A673 (cell line): Measurements from ENCODE around the gene PDE8A. TPM values are rescaled to one million over a fixed set of nuclear protein-coding genes. Genes with fewer than 3 reads are reported as not detected.

ENCODE experiments used
- BruUV-seq: library from RNA; stranded (reverse); fragments of 400-500 nt; replicated peaks from 2 replicates; lab custom pipeline; 2021; lab: Mats Ljungman, UMichigan
- CTCF ChIA-PET: fragments of 300-600 bp; sonication (Branson Sonifier 250); formaldehyde crosslinking; loops from one replicate; lab custom pipeline; 2022; ENCODE audit warnings: antibody characterized with exemption; lab: Charles Lee
- POLR2A ChIA-PET: fragments of 300-600 bp; sonication (Branson Sonifier 250); formaldehyde crosslinking; loops from one replicate; lab custom pipeline; 2022; ENCODE audit warnings: antibody characterized with exemption; ENCODE audit not compliant: low non-redundant PET; lab: Charles Lee
- DNase-seq: peaks from one replicate; pipeline ENCODE4 v3.0.0-alpha.2; 2015; ENCODE audit warnings: low spot score
- H3K27ac ChIP-seq: fragments of 200-600 bp; sonication (generic); 2 replicates; pipeline ENCODE4 v1.5.1; 2016; ENCODE audit warnings: mixed run types, low read depth, mild to moderate bottlenecking, mixed read lengths, antibody characterized with exemption, low read length; ENCODE audit not compliant: poor library complexity, severe bottlenecking
- H3K27me3 ChIP-seq: fragments of 200-600 bp; sonication (generic); replicated peaks from 2 replicates; pipeline ENCODE4 v1.6.1; 2017; ENCODE audit warnings: mixed run types, low read depth, mild to moderate bottlenecking, mixed read lengths, antibody characterized with exemption, low read length; ENCODE audit not compliant: insufficient read depth, poor library complexity
- H3K36me3 ChIP-seq: fragments of 200-600 bp; sonication (generic); 2 replicates; pipeline ENCODE4 v1.6.1; 2016; ENCODE audit warnings: mixed run types, mild to moderate bottlenecking, mixed read lengths, antibody characterized with exemption, low read length; ENCODE audit not compliant: insufficient read depth, poor library complexity, severe bottlenecking
- H3K4me1 ChIP-seq: fragments of 200-600 bp; sonication (generic); 2 replicates; pipeline ENCODE4 v1.6.1; 2017; ENCODE audit warnings: mixed run types, mild to moderate bottlenecking, mixed read lengths, antibody characterized with exemption, low read length; ENCODE audit not compliant: insufficient read depth, poor library complexity, severe bottlenecking
- H3K4me3 ChIP-seq: fragments of 200-600 bp; sonication (generic); 2 replicates; pipeline ENCODE4 v1.5.1; 2016; ENCODE audit warnings: low read depth, mixed run types, mild to moderate bottlenecking, mixed read lengths, low read length; ENCODE audit not compliant: poor library complexity, severe bottlenecking
- H3K9me3 ChIP-seq: fragments of 200-600 bp; sonication (generic); 2 replicates; pipeline ENCODE4 v1.6.1; 2016; ENCODE audit warnings: mixed run types, low read depth, mild to moderate bottlenecking, mixed read lengths, antibody characterized with exemption, low read length; ENCODE audit not compliant: poor library complexity, severe bottlenecking
- CTCF ChIP-seq: fragments of 300-800, 200-600 bp; sonication (generic); conservative IDR thresholded peaks from 2 replicates; pipeline ENCODE4 v1.5.1; 2017; ENCODE audit warnings: low read depth, mild to moderate bottlenecking, antibody characterized with exemption, low read length, moderate library complexity, mixed read lengths
- EZH2 ChIP-seq: fragments of 200-600 bp; sonication (generic); IDR thresholded peaks from 2 replicates; pipeline ENCODE4 v1.6.1; 2017; ENCODE audit warnings: borderline replicate concordance, low read depth, mild to moderate bottlenecking, mixed read lengths, antibody characterized with exemption, low read length; ENCODE audit not compliant: poor library complexity, severe bottlenecking
- intact Hi-C: fragments of 100-400 bp; cut with micrococcal nuclease; formaldehyde crosslinking; loops from one replicate; pipeline ENCODE4 v1.10.0; 2022; ENCODE audit not compliant: unreplicated experiment
- total RNA-seq: library from RNA; stranded (reverse); gene quantifications from 2 replicates; pipeline ENCODE4 v1.2.3, GENCODE V29; 2021

Gene PDE8A
- total RNA-seq, 1 experiment from 2014 or later: 80.7 TPM

DNA sequence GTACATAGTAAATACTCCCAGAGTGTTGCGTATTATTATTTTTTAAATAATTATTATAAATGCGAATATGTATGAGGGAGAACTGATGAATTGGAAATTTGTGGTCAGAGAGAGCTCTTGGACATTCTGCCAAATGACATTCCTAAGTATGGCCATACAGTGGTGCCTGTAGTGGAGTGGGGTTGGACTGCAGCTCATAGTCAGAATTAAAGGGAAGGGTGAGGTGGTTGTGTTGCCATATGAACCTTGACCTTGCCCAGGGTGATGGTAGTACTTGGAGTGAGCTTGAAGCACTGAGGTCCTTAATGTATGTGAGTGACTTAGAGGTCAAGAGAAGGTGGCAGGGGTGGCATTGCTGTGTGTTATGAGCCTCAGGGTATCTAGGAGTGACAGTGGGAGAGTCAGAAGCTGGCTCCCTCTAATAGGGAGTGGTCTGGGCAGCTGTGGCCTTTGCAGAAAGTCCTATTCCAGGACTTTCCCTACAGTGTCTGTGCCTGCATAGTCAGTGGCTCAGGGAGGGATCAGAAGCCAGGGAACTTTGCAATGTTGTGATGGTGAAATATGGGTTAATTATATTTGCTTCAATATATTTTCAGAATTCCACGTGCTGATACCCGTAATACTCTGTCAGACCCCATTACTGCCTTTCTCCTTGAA is 26.2 kb downstream of the PDE8A start:
- peaks cover 67% of the 10 kb centered on the region for H3K4me1 ChIP-seq
- ChIA-PET CTCF (no interaction called here), POLR2A (no interaction called here)

GRCh38 chr15:85008474-85009260 is 27.0 kb downstream of the PDE8A start:
- Histone ChIP-seq H3K4me1 (peaks cover 61% of the 10 kb centered on the region), H3K4me3 (no peak overlapping the region), H3K27ac (peak overlapping the region; percentile 64), H3K36me3 (no peaks in the 10 kb centered on the region), H3K27me3 (no peaks in the 10 kb centered on the region), H3K9me3 (no peaks in the 10 kb centered on the region)
- CTCF ChIA-PET: no interaction called here
- intact Hi-C loops: no loop called here
- no peak for TF ChIP-seq EZH2
- no peak for TF ChIP-seq CTCF
- no TSS peak for BruUV-seq
- no peak for DNase-seq
- POLR2A ChIA-PET: interaction anchor here (0.7 kb wide), 1 partner anchor 15 kb away, joined by 4 read pairs; no protein-coding TSS in a partner anchor

More for the DNA sequence above, 26.2 kb downstream of the PDE8A start:
- no TSS peak for BruUV-seq
- intact Hi-C loops: no loop called here
- Histone ChIP-seq H3K27me3 (no peaks in the 10 kb centered on the region), H3K4me3 (no peak overlapping the region), H3K36me3 (no peaks in the 10 kb centered on the region), H3K27ac (no peak overlapping the region), H3K9me3 (no peaks in the 10 kb centered on the region)
- TF ChIP-seq EZH2: no peak
- DNase-seq: no peak

- Histone ChIP-seq H3K4me1 (peaks cover 55% of the 10 kb centered on the region), H3K36me3 (no peaks in the 10 kb centered on the region), H3K9me3 (no peaks in the 10 kb centered on the region), H3K27me3 (no peaks in the 10 kb centered on the region), H3K4me3 (no peak overlapping the region), H3K27ac (peak overlapping the region; percentile 64)
- intact Hi-C loops: no loop called here
- POLR2A ChIA-PET: no interaction called here
- CTCF ChIA-PET: no interaction called here
- no peak for DNase-seq
- TF ChIP-seq EZH2 (no peak), CTCF (no peak)
- BruUV-seq: no TSS peak
Observed at GRCh38 chr15:85009435-85009834, 27.8 kb downstream of the PDE8A start.
